Measurements from ENCODE around the gene FKBP2.

FKBP2 gene

GRCh38 chr11:64209563-64209843, 31.4 kb upstream of the FKBP2 start:
- peaks cover 20% of the 10 kb centered on the region for H3K4me1 ChIP-seq (ENCODE audit: insufficient read depth, insufficient read length)

DNA sequence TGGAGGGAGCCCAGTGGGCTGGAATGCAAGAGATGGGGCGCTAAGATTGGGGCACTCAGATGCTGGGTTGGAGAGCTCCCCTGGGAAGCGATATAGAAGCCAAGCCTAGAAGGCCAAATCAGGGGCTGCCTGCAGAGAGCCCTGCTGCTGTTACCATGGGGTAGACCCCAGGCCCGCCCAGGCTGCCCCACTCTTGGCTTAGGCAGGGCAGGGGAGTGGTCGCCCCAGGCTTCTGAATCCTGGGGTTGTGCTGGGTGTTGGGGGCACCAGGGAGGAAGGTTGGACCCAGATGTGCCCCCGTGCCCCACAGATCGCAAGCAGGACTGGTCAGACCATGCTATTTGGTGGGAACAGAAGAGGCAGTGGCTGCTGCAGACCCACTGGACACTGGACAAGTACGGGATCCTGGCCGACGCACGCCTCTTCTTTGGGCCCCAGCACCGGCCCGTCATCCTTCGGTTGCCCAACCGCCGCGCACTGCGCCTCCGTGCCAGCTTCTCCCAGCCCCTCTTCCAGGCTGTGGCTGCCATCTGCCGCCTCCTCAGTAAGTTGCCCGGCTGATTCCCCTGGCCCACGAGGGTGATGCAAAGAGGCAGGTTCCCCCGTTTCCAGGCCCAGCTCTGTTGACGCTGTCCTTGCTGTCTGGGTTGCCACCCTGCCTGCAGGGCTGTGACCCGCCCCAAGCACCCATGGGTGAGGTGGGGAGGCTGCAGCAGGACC, 30.4 kb upstream of the FKBP2 start:
- H3K9me3 ChIP-seq (ENCODE audit: insufficient read depth, low read length) = no peaks in the 10 kb centered on the region
- peaks cover 51% of the 10 kb centered on the region for H3K36me3 ChIP-seq (ENCODE audit: insufficient read depth, insufficient read length, low read length)

More at GRCh38 chr11:64209563-64209843, 31.4 kb upstream of the FKBP2 start:
- DNase-seq (ENCODE audit: low read depth, low spot score) = no peak
- no peaks in the 10 kb centered on the region for H3K27me3 ChIP-seq (ENCODE audit: insufficient read depth, insufficient read length)
- H3K9ac ChIP-seq (ENCODE audit: insufficient read length, low read depth) = no peak overlapping the region
- H3K4me3 ChIP-seq (ENCODE audit: insufficient read length, low read depth) = no peak overlapping the region
- peaks cover 59% of the 10 kb centered on the region for H3K36me3 ChIP-seq (ENCODE audit: insufficient read depth, insufficient read length, low read length)
- TF ChIP-seq YY1 (IDR thresholded peaks at IDR 0.05; ENCODE audit: insufficient read depth, insufficient read length) = no peak
- no peak for TF ChIP-seq ZNF274 (IDR thresholded peaks at IDR 0.05; ENCODE audit: low read depth, low read length)
- TF ChIP-seq SUZ12 (IDR thresholded peaks at IDR 0.05; ENCODE audit: extremely low read depth, insufficient read depth, insufficient read length) = no peak
- no peaks in the 10 kb centered on the region for H3K9me3 ChIP-seq (ENCODE audit: insufficient read depth, low read length)

DNA sequence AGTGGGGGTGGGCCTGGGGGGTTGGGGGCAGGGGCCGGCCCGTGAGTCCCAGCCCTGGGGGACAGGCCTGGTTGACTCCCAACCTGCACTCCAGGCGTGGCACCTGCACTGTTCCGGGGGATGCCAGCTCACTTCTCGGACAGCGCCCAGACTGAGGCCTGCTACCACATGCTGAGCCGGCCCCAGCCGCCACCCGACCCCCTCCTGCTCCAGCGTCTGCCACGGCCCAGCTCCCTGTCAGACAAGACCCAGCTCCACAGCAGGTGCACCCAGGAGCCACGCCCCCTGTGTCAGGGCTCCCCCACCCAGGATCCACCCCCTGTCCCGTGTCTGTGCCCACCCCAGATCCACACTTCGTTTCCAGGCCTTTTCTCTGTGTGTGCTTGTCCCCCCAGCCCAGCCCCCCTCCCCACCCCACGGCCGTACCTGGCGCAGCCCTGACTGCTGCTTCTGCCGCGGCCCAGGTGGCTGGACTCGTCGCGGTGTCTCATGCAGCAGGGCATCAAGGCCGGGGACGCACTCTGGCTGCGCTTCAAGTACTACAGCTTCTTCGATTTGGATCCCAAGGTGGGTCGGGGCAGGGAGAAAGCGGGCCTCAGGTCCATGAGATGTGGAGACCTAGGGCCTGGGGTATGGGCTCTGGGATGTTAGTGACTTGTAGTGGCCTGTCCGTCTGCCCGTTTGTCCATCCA, 29.6 kb upstream of the FKBP2 start:
- H3K36me3 ChIP-seq (ENCODE audit: insufficient read depth, insufficient read length, low read length) = peaks cover 44% of the 10 kb centered on the region
- DNase-seq (ENCODE audit: low read depth, low spot score) = no peak
- H3K9ac ChIP-seq (ENCODE audit: insufficient read length, low read depth) = no peak overlapping the region
- H3K27me3 ChIP-seq (ENCODE audit: insufficient read depth, insufficient read length) = no peaks in the 10 kb centered on the region
- H3K9me3 ChIP-seq (ENCODE audit: insufficient read depth, low read length) = no peaks in the 10 kb centered on the region
- H3K4me3 ChIP-seq (ENCODE audit: insufficient read length, low read depth) = no peak overlapping the region
- TF ChIP-seq YY1 (IDR thresholded peaks at IDR 0.05; ENCODE audit: insufficient read depth, insufficient read length) = no peak
- TF ChIP-seq ZNF274 (IDR thresholded peaks at IDR 0.05; ENCODE audit: low read depth, low read length) = no peak
- no peak for TF ChIP-seq SUZ12 (IDR thresholded peaks at IDR 0.05; ENCODE audit: extremely low read depth, insufficient read depth, insufficient read length)
- H3K4me1 ChIP-seq (ENCODE audit: insufficient read depth, insufficient read length) = peaks cover 13% of the 10 kb centered on the region

More for the DNA sequence above, 30.4 kb upstream of the FKBP2 start:
- Histone ChIP-seq H3K4me3 (ENCODE audit: insufficient read length, low read depth) (no peak overlapping the region), H3K9ac (ENCODE audit: insufficient read length, low read depth) (no peak overlapping the region), H3K27me3 (ENCODE audit: insufficient read depth, insufficient read length) (no peaks in the 10 kb centered on the region), H3K4me1 (ENCODE audit: insufficient read depth, insufficient read length) (peaks cover 18% of the 10 kb centered on the region)
- TF ChIP-seq SUZ12 (IDR thresholded peaks at IDR 0.05; ENCODE audit: extremely low read depth, insufficient read depth, insufficient read length) = no peak
- TF ChIP-seq ZNF274 (IDR thresholded peaks at IDR 0.05; ENCODE audit: low read depth, low read length) = no peak
- no peak for TF ChIP-seq YY1 (IDR thresholded peaks at IDR 0.05; ENCODE audit: insufficient read depth, insufficient read length)
- DNase-seq (ENCODE audit: low read depth, low spot score) = no peak

GRCh38 chr11:64216879-64217278, 24.0 kb upstream of the FKBP2 start:
- Histone ChIP-seq H3K4me3 (ENCODE audit: insufficient read length, low read depth) (no peak overlapping the region), H3K4me1 (ENCODE audit: insufficient read depth, insufficient read length) (no peaks in the 10 kb centered on the region), H3K9me3 (ENCODE audit: insufficient read depth, low read length) (no peaks in the 10 kb centered on the region), H3K9ac (ENCODE audit: insufficient read length, low read depth) (no peak overlapping the region), H3K36me3 (ENCODE audit: insufficient read depth, insufficient read length, low read length) (peaks cover 38% of the 10 kb centered on the region), H3K27me3 (ENCODE audit: insufficient read depth, insufficient read length) (no peaks in the 10 kb centered on the region)
- TF ChIP-seq SUZ12 (IDR thresholded peaks at IDR 0.05; ENCODE audit: extremely low read depth, insufficient read depth, insufficient read length) (no peak), YY1 (IDR thresholded peaks at IDR 0.05; ENCODE audit: insufficient read depth, insufficient read length) (no peak), ZNF274 (IDR thresholded peaks at IDR 0.05; ENCODE audit: low read depth, low read length) (no peak)
- DNase-seq (ENCODE audit: low read depth, low spot score) = no peak

DNA sequence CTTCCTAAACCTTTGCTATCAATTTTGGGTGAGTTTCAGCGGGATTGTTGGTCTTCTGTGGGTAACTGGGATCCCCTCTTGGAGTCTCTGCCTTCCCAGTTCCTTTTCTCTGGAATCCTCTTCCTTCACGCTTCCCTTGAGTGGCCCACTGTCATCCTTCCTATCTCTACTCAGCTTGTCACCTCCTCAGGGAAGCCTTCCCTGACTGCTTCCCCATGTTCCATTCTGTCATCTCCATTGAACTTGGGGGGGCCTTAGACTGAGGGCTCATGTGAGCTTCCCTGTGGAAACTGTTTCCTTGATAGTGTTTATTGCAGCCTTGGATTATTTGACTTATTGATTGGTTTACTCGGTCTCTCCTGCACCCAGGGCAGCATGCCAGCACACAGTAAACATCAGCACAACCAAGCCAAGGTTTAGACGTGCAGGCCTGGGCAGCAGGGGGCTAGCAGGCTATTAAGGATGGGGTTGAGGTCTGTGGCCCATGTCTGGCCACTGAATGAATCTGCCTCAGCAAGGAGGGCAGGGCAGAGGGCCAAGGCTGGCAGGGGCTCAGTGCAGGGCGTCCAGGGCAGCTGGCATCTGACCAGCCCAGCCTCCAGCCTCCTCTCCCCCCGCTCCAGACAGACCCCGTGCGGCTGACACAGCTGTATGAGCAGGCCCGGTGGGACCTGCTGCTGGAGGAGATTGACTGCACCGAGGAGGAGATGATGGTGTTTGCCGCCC, 22.1 kb upstream of the FKBP2 start:
- Histone ChIP-seq H3K36me3 (ENCODE audit: insufficient read depth, insufficient read length, low read length) (peaks cover 43% of the 10 kb centered on the region), H3K4me3 (ENCODE audit: insufficient read length, low read depth) (no peak overlapping the region), H3K9me3 (ENCODE audit: insufficient read depth, low read length) (no peaks in the 10 kb centered on the region), H3K9ac (ENCODE audit: insufficient read length, low read depth) (no peak overlapping the region), H3K4me1 (ENCODE audit: insufficient read depth, insufficient read length) (peaks cover 3% of the 10 kb centered on the region), H3K27me3 (ENCODE audit: insufficient read depth, insufficient read length) (no peaks in the 10 kb centered on the region)
- TF ChIP-seq ZNF274 (IDR thresholded peaks at IDR 0.05; ENCODE audit: low read depth, low read length) = no peak
- TF ChIP-seq SUZ12 (IDR thresholded peaks at IDR 0.05; ENCODE audit: extremely low read depth, insufficient read depth, insufficient read length) = no peak
- no peak for TF ChIP-seq YY1 (IDR thresholded peaks at IDR 0.05; ENCODE audit: insufficient read depth, insufficient read length)
- DNase-seq (ENCODE audit: low read depth, low spot score) = no peak

DNA sequence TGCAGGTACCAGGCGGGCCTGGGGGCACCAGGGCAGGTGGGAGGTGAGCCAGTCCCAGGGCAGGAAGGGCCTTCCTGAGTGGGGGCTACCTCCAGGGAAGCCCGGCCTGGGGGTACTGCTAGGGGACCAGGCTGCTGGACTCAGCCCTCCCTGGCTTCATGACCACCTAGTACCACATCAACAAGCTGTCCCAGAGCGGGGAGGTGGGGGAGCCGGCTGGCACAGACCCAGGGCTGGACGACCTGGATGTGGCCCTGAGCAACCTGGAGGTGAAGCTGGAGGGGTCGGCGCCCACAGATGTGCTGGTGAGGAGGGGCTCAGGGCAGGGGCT, 21.6 kb upstream of the FKBP2 start:
- no peak for DNase-seq (ENCODE audit: low read depth, low spot score)
- H3K4me3 ChIP-seq (ENCODE audit: insufficient read length, low read depth) = no peak overlapping the region
- peaks cover 48% of the 10 kb centered on the region for H3K36me3 ChIP-seq (ENCODE audit: insufficient read depth, insufficient read length, low read length)
- no peak for TF ChIP-seq YY1 (IDR thresholded peaks at IDR 0.05; ENCODE audit: insufficient read depth, insufficient read length)
- no peaks in the 10 kb centered on the region for H3K9me3 ChIP-seq (ENCODE audit: insufficient read depth, low read length)
- H3K4me1 ChIP-seq (ENCODE audit: insufficient read depth, insufficient read length) = peaks cover 3% of the 10 kb centered on the region
- no peak overlapping the region for H3K9ac ChIP-seq (ENCODE audit: insufficient read length, low read depth)
- no peaks in the 10 kb centered on the region for H3K27me3 ChIP-seq (ENCODE audit: insufficient read depth, insufficient read length)

GRCh38 chr11:64219755-64220154, 21.1 kb upstream of the FKBP2 start:
- Histone ChIP-seq H3K9ac (ENCODE audit: insufficient read length, low read depth) (no peak overlapping the region), H3K9me3 (ENCODE audit: insufficient read depth, low read length) (no peaks in the 10 kb centered on the region), H3K4me1 (ENCODE audit: insufficient read depth, insufficient read length) (peaks cover 7% of the 10 kb centered on the region), H3K4me3 (ENCODE audit: insufficient read length, low read depth) (no peak overlapping the region), H3K36me3 (ENCODE audit: insufficient read depth, insufficient read length, low read length) (peaks cover 52% of the 10 kb centered on the region), H3K27me3 (ENCODE audit: insufficient read depth, insufficient read length) (no peaks in the 10 kb centered on the region)
- DNase-seq (ENCODE audit: low read depth, low spot score) = no peak
- TF ChIP-seq YY1 (IDR thresholded peaks at IDR 0.05; ENCODE audit: insufficient read depth, insufficient read length) = no peak
- no peak for TF ChIP-seq ZNF274 (IDR thresholded peaks at IDR 0.05; ENCODE audit: low read depth, low read length)
- TF ChIP-seq SUZ12 (IDR thresholded peaks at IDR 0.05; ENCODE audit: extremely low read depth, insufficient read depth, insufficient read length) = no peak
